HG03060 (cell line): ENCODE measurements around the gene DNPEP.
"Not testable (repeated sequence)": the region's sequence is repeated elsewhere in the genome, so short reads cannot be mapped to it uniquely, and the experiment has no call there.

Experiments used
- ATAC-seq: cut with Tn5 transposase; IDR thresholded peaks from one replicate; pipeline ENCODE4 v1.9.1; 2021; ENCODE audit warnings: low read depth, moderate number of reproducible peaks; ENCODE audit not compliant: unreplicated experiment

Gene DNPEP

GRCh38 chr2:219402665-219403515 is 15.2 kb upstream of the DNPEP start:
- ATAC-seq = no peak

DNA sequence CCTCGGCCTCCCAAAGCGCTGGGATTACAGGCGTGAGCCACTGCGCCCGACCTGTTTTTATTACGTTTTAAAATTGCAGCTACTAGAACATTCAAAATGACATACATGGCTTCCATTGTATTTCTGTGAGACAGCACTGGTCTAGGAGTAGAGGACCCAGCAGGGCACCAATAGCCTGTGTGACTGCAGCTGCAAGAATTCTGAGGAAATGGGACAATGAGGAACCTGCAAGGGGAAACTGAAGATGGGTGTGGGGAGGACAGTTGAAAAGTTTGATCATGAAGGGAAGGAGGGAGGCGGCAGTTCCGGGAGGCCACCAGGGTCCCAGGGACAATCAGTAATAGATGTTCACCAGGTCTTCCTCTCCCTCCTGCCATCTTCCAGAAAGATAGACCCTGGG is 13.9 kb upstream of the DNPEP start:
- no peak for ATAC-seq

- no peak for ATAC-seq
These were observed 12.8 kb upstream of the DNPEP start for GRCh38 chr2:219400562-219400961.

GRCh38 chr2:219399716-219400478 is 12.2 kb upstream of the DNPEP start:
- ATAC-seq = no peak

DNA sequence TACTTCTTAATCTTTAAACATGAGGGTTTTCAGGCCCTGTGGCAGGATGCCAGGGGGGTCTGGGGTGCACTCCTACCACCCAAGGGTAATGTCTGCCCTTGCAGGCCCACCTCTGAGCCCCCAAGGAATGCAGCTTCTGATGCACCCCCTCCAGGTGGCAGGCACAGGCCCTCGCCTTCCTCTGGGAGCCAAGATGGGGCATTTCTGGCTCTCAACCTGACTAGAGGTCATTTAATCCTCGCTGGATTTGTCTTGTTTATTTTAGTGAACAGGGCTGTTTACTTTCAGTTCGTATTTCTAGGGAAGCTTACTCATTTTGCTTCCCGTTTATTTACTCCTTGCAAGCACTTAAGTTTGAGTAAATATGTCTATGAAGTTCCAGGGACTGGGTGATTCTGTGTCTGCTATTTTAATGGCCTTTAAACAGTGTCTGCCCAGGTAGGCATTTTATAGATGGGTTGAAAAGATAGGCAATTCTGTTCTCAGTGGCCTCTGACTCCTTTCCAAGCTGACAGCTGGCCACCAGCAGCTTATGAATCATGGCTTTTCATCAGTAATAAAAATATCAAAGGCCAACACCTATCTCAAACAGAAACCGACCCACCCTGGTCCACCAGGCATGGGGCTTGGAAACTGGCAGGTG is 11.1 kb upstream of the DNPEP start:
- ATAC-seq = no peak

GRCh38 chr2:219396863-219397457 is 9.2 kb upstream of the DNPEP start:
- ATAC-seq = no peak

DNA sequence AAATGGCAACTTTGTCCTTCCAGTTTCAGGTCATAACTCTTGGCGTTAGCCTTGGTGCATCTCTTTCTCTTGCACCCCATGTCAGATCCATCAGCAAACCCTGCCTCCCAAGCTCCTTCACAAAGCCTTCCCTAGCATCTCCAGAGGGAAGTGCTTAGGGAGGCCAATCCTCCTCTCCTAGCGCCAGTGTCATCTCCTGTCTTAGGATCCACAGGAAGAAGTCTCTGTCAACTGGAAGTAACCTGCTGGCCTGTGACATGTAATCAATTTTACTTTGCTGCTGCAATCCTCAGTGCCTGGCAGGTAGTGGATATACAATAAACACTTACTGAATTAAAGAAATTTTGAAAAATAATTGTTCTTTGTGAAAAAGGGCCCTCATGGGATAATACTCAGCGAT is 7.9 kb upstream of the DNPEP start:
- ATAC-seq = no peak

DNA sequence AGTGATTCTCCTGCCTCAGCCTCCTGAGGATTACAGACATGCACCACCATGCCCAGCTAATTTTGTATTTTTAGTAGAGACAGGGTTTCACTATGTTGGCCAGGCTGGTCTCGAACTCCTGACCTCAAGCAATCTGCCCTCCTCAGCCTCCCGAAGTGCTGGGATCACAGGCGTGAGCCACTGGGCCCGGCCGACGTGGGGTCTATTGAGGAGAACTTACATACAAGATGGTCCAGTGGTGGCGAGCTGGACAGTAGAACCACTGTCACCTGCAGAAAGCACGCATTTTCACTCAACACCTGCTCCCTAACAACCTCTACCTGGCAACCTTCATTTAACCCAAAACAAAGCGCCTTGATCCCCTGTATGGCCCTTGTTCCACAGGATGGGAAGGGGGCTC is 7.3 kb upstream of the DNPEP start:
- ATAC-seq = not testable (repeated sequence)

GRCh38 chr2:219392754-219393153 is 5.0 kb upstream of the DNPEP start:
- ATAC-seq = no peak

- ATAC-seq = no peak
These were observed 1.1 kb upstream of the DNPEP start for GRCh38 chr2:219388907-219389156.

DNA sequence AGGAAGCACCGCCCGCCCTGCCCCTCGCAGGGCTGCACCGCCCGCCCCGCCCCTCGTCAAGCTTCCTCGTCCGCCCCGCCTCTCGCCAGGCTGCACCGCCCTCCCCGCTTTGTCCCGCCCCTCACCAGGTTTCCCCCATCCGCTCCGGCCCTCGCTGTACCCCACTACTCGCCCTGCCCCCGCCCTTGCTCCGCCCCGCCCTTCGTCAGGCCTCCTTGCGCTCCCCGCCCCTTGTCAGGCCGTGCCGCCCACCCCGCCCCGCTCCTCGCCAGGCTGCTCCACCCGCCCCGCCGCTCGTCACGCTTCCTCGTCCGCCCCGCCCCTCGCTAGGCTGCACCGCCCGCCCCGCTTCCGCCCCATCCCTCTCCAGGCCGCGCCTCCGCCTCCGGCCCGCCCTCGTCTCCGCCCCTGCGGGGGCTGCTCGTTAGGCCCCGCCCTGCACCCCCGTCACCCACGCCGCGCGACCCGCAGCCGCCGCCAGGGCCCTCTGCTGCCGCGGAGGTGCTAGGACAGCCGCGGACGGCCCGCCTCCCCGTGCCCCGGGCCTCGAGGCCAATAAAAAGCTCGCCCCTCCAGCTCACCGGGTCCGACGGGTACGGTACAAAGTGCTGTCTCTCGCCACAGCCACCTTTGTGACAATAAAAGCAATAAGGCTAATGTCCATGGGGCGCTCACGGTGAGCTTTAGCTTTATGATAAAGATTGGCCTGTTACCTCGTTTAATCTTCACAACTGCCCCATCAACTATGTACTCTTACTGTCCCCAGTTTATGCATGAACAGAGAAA is 602 bp upstream of the DNPEP start:
- ATAC-seq = peak; percentile 47

- no peak for ATAC-seq
These were observed 1.0 kb downstream of the DNPEP start for GRCh38 chr2:219386532-219387280.

- ATAC-seq = no peak
These were observed 1.7 kb downstream of the DNPEP start for GRCh38 chr2:219385958-219386520.

DNA sequence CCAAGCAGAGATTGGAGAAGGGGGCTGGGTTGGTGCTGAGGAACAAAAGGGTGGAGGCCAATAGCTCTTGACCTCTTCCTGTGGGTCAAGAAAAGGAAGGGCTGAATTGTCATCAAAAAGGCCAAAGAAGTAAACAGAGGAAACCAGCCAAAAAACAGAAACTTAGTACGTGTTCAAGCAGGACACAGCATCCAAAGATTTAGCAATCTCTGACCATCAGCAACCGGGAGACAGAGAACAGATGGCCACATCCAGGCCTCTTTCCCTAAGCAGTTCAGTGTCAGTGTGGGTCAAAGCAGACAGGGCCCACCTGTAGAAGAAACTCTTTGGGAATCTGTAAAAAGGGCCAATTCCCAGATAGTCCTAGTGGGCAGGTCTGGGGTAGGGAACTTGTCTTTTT is 2.9 kb downstream of the DNPEP start:
- ATAC-seq = no peak

GRCh38 chr2:219384083-219384713 is 3.5 kb downstream of the DNPEP start:
- ATAC-seq = no peak

- no peak for ATAC-seq
These were observed 6.3 kb downstream of the DNPEP start for GRCh38 chr2:219381448-219381847.

DNA sequence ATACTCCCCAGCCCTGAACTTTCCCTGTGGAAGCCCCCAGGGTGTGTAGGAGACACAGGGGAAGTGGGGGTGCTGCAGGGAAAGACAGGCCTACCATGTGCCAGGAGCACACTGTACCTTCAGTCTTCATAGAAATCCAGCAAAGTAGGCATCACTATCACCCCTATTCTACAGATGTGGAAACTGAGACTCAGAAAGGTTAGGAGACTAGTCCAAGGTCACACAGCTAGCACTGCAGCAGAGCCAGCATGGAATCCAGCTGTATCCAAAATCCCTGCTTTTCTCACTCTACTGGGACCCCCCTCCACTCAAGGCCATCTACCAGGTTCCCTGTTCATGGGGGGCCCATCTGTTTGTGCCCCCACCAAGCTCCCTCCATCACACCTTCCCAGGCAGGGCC is 6.8 kb downstream of the DNPEP start:
- ATAC-seq = no peak

DNA sequence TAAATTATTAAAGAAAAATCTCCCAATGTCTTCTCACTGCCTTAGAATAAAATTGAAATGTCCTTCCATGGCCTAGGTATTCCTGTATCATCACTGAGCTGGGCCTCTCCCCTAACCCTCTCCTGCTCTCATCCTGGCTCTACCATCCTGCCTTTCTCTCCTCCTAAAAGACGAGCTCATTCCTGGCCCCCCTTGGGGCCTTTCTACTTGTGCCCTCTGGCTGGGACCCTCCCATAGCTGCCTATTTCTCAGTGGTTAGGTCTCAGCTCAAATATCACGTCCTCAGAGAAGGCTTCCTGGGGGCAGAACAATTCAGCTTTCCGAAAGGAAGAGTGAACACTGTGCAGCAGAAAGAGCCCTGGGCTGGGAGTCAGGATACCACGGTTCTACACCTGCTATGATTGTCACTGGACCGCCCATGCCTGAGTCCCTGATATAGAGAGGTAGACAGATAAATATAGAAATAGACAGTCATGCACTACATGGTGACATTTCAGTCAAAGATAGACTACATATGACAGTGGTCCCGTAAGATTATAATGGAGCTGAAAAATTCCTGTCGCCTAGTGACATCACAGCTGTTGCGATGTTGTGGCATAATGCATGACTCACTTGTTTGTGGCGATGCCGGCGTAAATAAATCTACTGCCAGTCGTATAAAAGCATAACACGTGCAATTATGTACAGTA is 9.4 kb downstream of the DNPEP start:
- ATAC-seq = no peak
